ENCODE results near the gene BLOC1S6. TPM values are rescaled to one million over a fixed set of nuclear protein-coding genes. Genes with fewer than 3 reads are reported as not detected.

Gene BLOC1S6
- polyA plus RNA-seq, 4 donors, result 40.3 to 57.3 (median 47.1) TPM

Other genes with a start within 250 kb of the BLOC1S6 start
- 100 to 1,000 TPM; 175 to 252 (median 232) TPM for gene GATM, start 208.8 kb upstream of the BLOC1S6 start, polyA plus RNA-seq (ENCODE audit: insufficient read length in 4 of 4)
- 1 to 10 TPM; 7.5 to 9.1 (median 8.2) TPM for gene SLC30A4, start 64.6 kb upstream of the BLOC1S6 start, polyA plus RNA-seq (ENCODE audit: insufficient read length in 4 of 4)
- 10 to 100 TPM; 21.4 to 25.6 (median 23.9) TPM for gene SQOR, start 47.6 kb downstream of the BLOC1S6 start, polyA plus RNA-seq (ENCODE audit: insufficient read length in 4 of 4)